Upper lobe of left lung (tissue), 6 donors: Measurements from ENCODE around the gene SUN1. TPM values are rescaled to one million over a fixed set of nuclear protein-coding genes. Genes with fewer than 3 reads are reported as not detected.

Experiments used
- ATAC-seq, 2 donors: fragments of 200-7000 bp; cut with Tn5 transposase; one replicate each; pipeline ENCODE4 v1.9.1; 2022; ENCODE audit warnings: mild to moderate bottlenecking in 2 of 2, moderate library complexity in 2 of 2; ENCODE audit not compliant: low FRiP score in 2 of 2
- DNase-seq, 2 donors: peaks; one replicate each; pipeline ENCODE4 v3.0.0-alpha.2; 2019 to 2020
- H3K27ac ChIP-seq, 4 donors: fragments of 200-600 bp; sonication (generic); one replicate each; pipeline ENCODE4 v1.5.1; 2016 to 2019
- H3K27me3 ChIP-seq, 4 donors: fragments of 200-600 bp; sonication (generic); one replicate each; pipeline ENCODE4 v1.5.1; 2017 to 2019
- H3K36me3 ChIP-seq, 4 donors: fragments of 200-600 bp; sonication (generic); one replicate each; pipeline ENCODE4 v1.5.1; 2016 to 2019
- H3K4me1 ChIP-seq, 4 donors: fragments of 200-600 bp; sonication (generic); one replicate each; pipeline ENCODE4 v1.5.1; 2018 to 2019
- H3K4me3 ChIP-seq, 4 donors: fragments of 200-600 bp; sonication (generic); one replicate each; pipeline ENCODE4 v1.5.1; 2017 to 2019; ENCODE audit warnings: mild to moderate bottlenecking in 2 of 4, moderate library complexity in 1 of 4
- H3K9me3 ChIP-seq, 4 donors: fragments of 200-600 bp; sonication (generic); one replicate each; pipeline ENCODE4 v1.5.1; 2018 to 2019
- CTCF ChIP-seq, 6 experiments: fragments of 450-650 bp in 4 of 6; fragments of 200-600 bp in 2 of 6; sonication (generic) in 2 of 6; IDR thresholded peaks; one replicate each; pipeline ENCODE4 v1.5.1; 2016 to 2019; ENCODE audit warnings: antibody characterized with exemption in 6 of 6
- EP300 ChIP-seq, 4 donors: sonication (generic); formaldehyde crosslinking; IDR thresholded peaks; one replicate each; pipeline ENCODE4 v1.5.1; 2017; ENCODE audit warnings: antibody characterized with exemption in 4 of 4, control low read depth in 2 of 4
- POLR2A ChIP-seq, 4 donors: fragments of 450-650 bp; IDR thresholded peaks; one replicate each; pipeline ENCODE4 v1.5.1; 2016 to 2017; ENCODE audit warnings: antibody characterized with exemption in 4 of 4, mild to moderate bottlenecking in 2 of 4
- POLR2AphosphoS5 ChIP-seq, 2 donors: sonication (generic); formaldehyde crosslinking; IDR thresholded peaks; one replicate each; pipeline ENCODE4 v1.5.1; 2017; ENCODE audit warnings: antibody characterized with exemption in 2 of 2
- WGBS, 2 donors: methylation state at CpG; one replicate each; pipeline ENCODE4 v1.1.5; 2017 to 2018; 5-methylcytosine and 5-hydroxymethylcytosine counted together
- total RNA-seq, 6 donors: library from RNA; depleted of rRNA in 4 of 6; stranded (reverse); fragments of >200 nt in 4 of 6; gene quantifications; one replicate each; pipeline versions ENCODE4 v1.1.0 to v1.2.1, GENCODE V29; 2016 to 2021
- donor health status: DM: no; HTN: no; CAD: no; lungs with moderate emphysema.
- donor health status: DM: no; HTN: yes; CAD: no; lungs with severe emphysema.

SUN1 gene
- total RNA-seq, 6 donors from 2014 or later: 107 to 196 (median 127) TPM

- H3K9me3 ChIP-seq: no peaks in the 10 kb centered on the region
- 91 to 92% methylated on average over 34 to 51 of the region's 54 CpGs for WGBS, 2 donors
- no peak for ATAC-seq
Observed at GRCh38 chr7:898855-899681, 66.8 kb downstream of the SUN1 start.

GRCh38 chr7:899806-900205 lies 67.5 kb downstream of the SUN1 start:
- Histone ChIP-seq H3K9me3 (no peaks in the 10 kb centered on the region), H3K36me3 (peaks cover 9 to 48% (median 40%) of the 10 kb centered on the region in 4 donors), H3K4me3 (no peak overlapping the region), H3K27ac (no peak overlapping the region), H3K4me1 (peaks cover 15 to 25% (median 22%) of the 10 kb centered on the region in 4 donors), H3K27me3 (no peaks in the 10 kb centered on the region)
- no peak for ATAC-seq
- 95 to 96% methylated on average over 7 to 16 of the region's 16 CpGs for WGBS, 2 donors
- TF ChIP-seq EP300 (IDR thresholded peaks at IDR 0.05) (no peak), POLR2A (IDR thresholded peaks at IDR 0.05) (no peak)
- peak in 1 of 2 donors; percentile 81 for DNase-seq

More at GRCh38 chr7:898855-899681, 66.8 kb downstream of the SUN1 start:
- Histone ChIP-seq H3K4me3 (no peak overlapping the region), H3K36me3 (peaks cover 9 to 55% (median 47%) of the 10 kb centered on the region in 4 donors), H3K4me1 (peaks cover 15 to 25% (median 20%) of the 10 kb centered on the region in 4 donors), H3K27ac (no peak overlapping the region), H3K27me3 (no peaks in the 10 kb centered on the region)
- TF ChIP-seq POLR2AphosphoS5 (IDR thresholded peaks at IDR 0.05) (no peak), CTCF (IDR thresholded peaks at IDR 0.05) (no peak), EP300 (IDR thresholded peaks at IDR 0.05) (no peak), POLR2A (IDR thresholded peaks at IDR 0.05) (no peak)
- DNase-seq: peak in 1 of 2 donors; percentile 83

GRCh38 chr7:900331-901040 lies 68.2 kb downstream of the SUN1 start:
- H3K27ac ChIP-seq: peak overlapping the region in 1 of 4 donors; percentile 37
- WGBS, 2 donors: 85 to 89% methylated on average over 10 to 19 of the region's 26 CpGs
- TF ChIP-seq POLR2AphosphoS5 (IDR thresholded peaks at IDR 0.05): no peak
- no peak for TF ChIP-seq CTCF (IDR thresholded peaks at IDR 0.05)
- TF ChIP-seq EP300 (IDR thresholded peaks at IDR 0.05): no peak
- TF ChIP-seq POLR2A (IDR thresholded peaks at IDR 0.05): no peak

GRCh38 chr7:901041-901387 lies 68.7 kb downstream of the SUN1 start:
- 80 to 87% methylated on average over 2 to 8 of the region's 8 CpGs for WGBS, 2 donors
- Histone ChIP-seq H3K9me3 (no peaks in the 10 kb centered on the region), H3K27ac (peak overlapping the region in 1 of 4 donors; percentile 37), H3K4me1 (peaks cover 15 to 25% (median 22%) of the 10 kb centered on the region in 4 donors), H3K27me3 (no peaks in the 10 kb centered on the region), H3K36me3 (peaks cover 0 to 36% (median 28%) of the 10 kb centered on the region in 4 donors), H3K4me3 (no peak overlapping the region)
- peak in 1 of 2 donors; percentile 2 for ATAC-seq
- TF ChIP-seq CTCF (IDR thresholded peaks at IDR 0.05) (no peak), EP300 (IDR thresholded peaks at IDR 0.05) (no peak), POLR2AphosphoS5 (IDR thresholded peaks at IDR 0.05) (no peak), POLR2A (IDR thresholded peaks at IDR 0.05) (no peak)
- DNase-seq: peak in 1 of 2 donors; percentile 76

More at GRCh38 chr7:900331-901040, 68.2 kb downstream of the SUN1 start:
- H3K36me3 ChIP-seq: peaks cover 2 to 41% (median 33%) of the 10 kb centered on the region in 4 donors
- H3K27me3 ChIP-seq: no peaks in the 10 kb centered on the region
- no peak for ATAC-seq
- peak in 1 of 2 donors; percentile 76 for DNase-seq
- no peaks in the 10 kb centered on the region for H3K9me3 ChIP-seq
- H3K4me1 ChIP-seq: peaks cover 15 to 25% (median 22%) of the 10 kb centered on the region in 4 donors
- H3K4me3 ChIP-seq: no peak overlapping the region
